ENCODE data around the gene NOS1AP.

DNA sequence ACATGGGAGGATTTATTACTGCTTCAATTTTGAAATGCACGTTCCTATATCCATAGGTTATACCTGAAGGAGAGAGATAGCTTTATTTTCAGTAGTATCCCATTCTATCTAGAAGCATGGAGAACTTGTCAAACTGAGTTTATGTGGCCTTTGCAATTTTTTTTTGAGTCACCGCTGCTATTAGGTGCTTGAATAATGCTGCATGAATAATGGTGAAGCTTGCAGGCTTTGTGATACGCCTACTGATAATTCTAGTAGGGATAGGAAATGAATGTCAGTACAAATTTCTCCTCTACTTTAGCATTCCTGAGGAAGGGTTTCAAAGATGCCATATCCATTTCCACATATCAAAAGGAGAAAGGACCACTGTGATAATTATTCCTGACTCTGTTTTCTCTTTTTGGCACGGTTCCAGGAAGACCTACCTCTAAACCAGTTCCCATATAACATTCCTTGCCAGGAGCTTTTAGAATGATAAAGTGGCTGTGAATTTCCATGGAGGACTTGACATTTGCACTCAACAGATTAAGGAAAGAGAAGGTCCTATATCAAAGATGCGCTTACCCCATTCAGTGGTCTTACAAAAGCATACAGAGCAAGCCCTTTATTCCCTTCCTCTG lies 223.7 kb downstream of the NOS1AP start:
- TF ChIP-seq SNAI2 (CRISPR knock-in tag; IDR thresholded peaks at IDR 0.05) (no peak), ZNF8 (CRISPR knock-in tag; IDR thresholded peaks at IDR 0.05) (no peak), RARB (CRISPR knock-in tag; IDR thresholded peaks at IDR 0.05) (no peak)

Data from SK-N-SH treated with all-trans-retinoic acid at 6 μM for 48 hours (cell line).